Bronchial epithelial cell (primary cell): ENCODE measurements around the gene SORBS1. TPM values are rescaled to one million over a fixed set of nuclear protein-coding genes. Genes with fewer than 3 reads are reported as not detected.
A peak's percentile ranks its signal among the peaks of the same experiment; 100 is the strongest.

Experiments
- DNase-seq: peaks from one replicate; pipeline ENCODE4 v3.0.0-alpha.2; 2010; ENCODE audit warnings: low read depth
- FAIRE-seq: peaks from 2 replicates; lab custom pipeline; 2011; peaks lifted over from hg19 to GRCh38; lab: Jason Lieb, UNC
- H3K27me3 ChIP-seq: 2 replicates; pipeline ENCODE4 v1.5.1; 2011; ENCODE audit warnings: low read length; ENCODE audit not compliant: control insufficient read depth, insufficient read depth
- H3K36me3 ChIP-seq: 2 replicates; pipeline ENCODE4 v1.5.1; 2011; ENCODE audit warnings: low read length; ENCODE audit not compliant: control insufficient read depth, insufficient read depth
- H3K4me3 ChIP-seq: 2 replicates; pipeline ENCODE4 v1.5.1; 2011; ENCODE audit warnings: mild to moderate bottlenecking, low read depth, low read length, control low read depth
- CTCF ChIP-seq: IDR thresholded peaks from 2 replicates; pipeline ENCODE4 v1.5.1; 2011; ENCODE audit warnings: mild to moderate bottlenecking, moderate library complexity, low read length, control low read depth, inconsistent platforms; ENCODE audit not compliant: insufficient read depth, severe bottlenecking
- total RNA-seq: library from RNA; depleted of rRNA; stranded (reverse); fragments of >200 nt; gene quantifications from 2 replicates; pipeline ENCODE4 v1.2.1, GENCODE V29; 2014

The SORBS1 gene
- total RNA-seq, 1 donor from 2014 or later, result under 0.01 TPM

GRCh38 chr10:95392217-95392584 lies 169.0 kb downstream of the SORBS1 start:
- FAIRE-seq, result no peak
- H3K4me3 ChIP-seq, result no peak overlapping the region

GRCh38 chr10:95391581-95392216 lies 169.5 kb downstream of the SORBS1 start:
- peak; percentile 43 for FAIRE-seq
- DNase-seq, result peak; percentile 31
- H3K27me3 ChIP-seq, result no peaks in the 10 kb centered on the region
- no peaks in the 10 kb centered on the region for H3K36me3 ChIP-seq
- no peak for TF ChIP-seq CTCF
- no peak overlapping the region for H3K4me3 ChIP-seq

More at GRCh38 chr10:95392217-95392584, 169.0 kb downstream of the SORBS1 start:
- no peaks in the 10 kb centered on the region for H3K27me3 ChIP-seq
- DNase-seq, result no peak
- no peak for TF ChIP-seq CTCF
- H3K36me3 ChIP-seq, result no peaks in the 10 kb centered on the region

- TF ChIP-seq CTCF, result no peak
- Histone ChIP-seq H3K36me3 (no peaks in the 10 kb centered on the region), H3K4me3 (no peak overlapping the region), H3K27me3 (no peaks in the 10 kb centered on the region)
- FAIRE-seq (no peak), DNase-seq (no peak)
These were observed 170.0 kb downstream of the SORBS1 start for GRCh38 chr10:95391164-95391563.

- no peak for TF ChIP-seq CTCF
- no peak overlapping the region for H3K4me3 ChIP-seq
- H3K27me3 ChIP-seq, result no peaks in the 10 kb centered on the region
- no peak for DNase-seq
- H3K36me3 ChIP-seq, result no peaks in the 10 kb centered on the region
- no peak for FAIRE-seq
These were observed 171.2 kb downstream of the SORBS1 start for GRCh38 chr10:95389982-95390381.

GRCh38 chr10:95389176-95389575 lies 172.0 kb downstream of the SORBS1 start:
- DNase-seq (no peak), FAIRE-seq (no peak)
- Histone ChIP-seq H3K4me3 (no peak overlapping the region), H3K36me3 (no peaks in the 10 kb centered on the region), H3K27me3 (no peaks in the 10 kb centered on the region)
- TF ChIP-seq CTCF, result no peak

- no peaks in the 10 kb centered on the region for H3K27me3 ChIP-seq
- H3K36me3 ChIP-seq, result no peaks in the 10 kb centered on the region
- no peak for TF ChIP-seq CTCF
- H3K4me3 ChIP-seq, result no peak overlapping the region
- FAIRE-seq, result no peak
- no peak for DNase-seq
These were observed 172.6 kb downstream of the SORBS1 start for GRCh38 chr10:95388539-95388938.
